GM18870 (cell line): ENCODE results near the gene APOH.

Experiments
- ATAC-seq: cut with Tn5 transposase; IDR thresholded peaks from one replicate; pipeline ENCODE4 v1.9.1; 2021; ENCODE audit warnings: moderate library complexity; ENCODE audit not compliant: unreplicated experiment

APOH gene

GRCh38 chr17:66198242-66198641 is 31.0 kb downstream of the APOH start:
- no peak for ATAC-seq

- ATAC-seq: no peak
These were observed 36.9 kb downstream of the APOH start for GRCh38 chr17:66192378-66192687.

- ATAC-seq: no peak
These were observed 37.4 kb downstream of the APOH start, which contains the start of gene CEP112 for GRCh38 chr17:66191593-66192377. Gene CEP112 (minus strand): TSS chr17:66192133.

- no peak for ATAC-seq
These were observed 38.2 kb downstream of the APOH start for GRCh38 chr17:66190738-66191592.

- no peak for ATAC-seq
These were observed 41.5 kb downstream of the APOH start for GRCh38 chr17:66187718-66188117.

- no peak for ATAC-seq
These were observed 43.4 kb downstream of the APOH start for GRCh38 chr17:66185862-66186261.

- ATAC-seq: no peak
These were observed 44.8 kb downstream of the APOH start for GRCh38 chr17:66184392-66184791.

- ATAC-seq: no peak
These were observed 45.7 kb downstream of the APOH start for GRCh38 chr17:66183529-66183928.

- ATAC-seq: no peak
These were observed 50.6 kb downstream of the APOH start for GRCh38 chr17:66178642-66179041.

GRCh38 chr17:66177048-66177447 is 52.2 kb downstream of the APOH start:
- ATAC-seq: no peak

GRCh38 chr17:66175892-66176291 is 53.3 kb downstream of the APOH start:
- ATAC-seq: no peak

- ATAC-seq: no peak
These were observed 56.5 kb downstream of the APOH start for GRCh38 chr17:66172691-66173223.

- no peak for ATAC-seq
These were observed 57.1 kb downstream of the APOH start for GRCh38 chr17:66172144-66172543.

- ATAC-seq: no peak
These were observed 57.5 kb downstream of the APOH start for GRCh38 chr17:66171692-66172091.

GRCh38 chr17:66171172-66171571 is 58.0 kb downstream of the APOH start:
- no peak for ATAC-seq

GRCh38 chr17:66169839-66170238 is 59.4 kb downstream of the APOH start:
- no peak for ATAC-seq

GRCh38 chr17:66167189-66167815 is 61.9 kb downstream of the APOH start:
- no peak for ATAC-seq

GRCh38 chr17:66165537-66166123 is 63.6 kb downstream of the APOH start:
- ATAC-seq: no peak
